PC-3 (cell line): ENCODE results near the gene KCNQ1.

Experiments
- EZH2 ChIP-seq: fragments of 300-600 bp; sonication (generic); IDR thresholded peaks from one replicate; pipeline ENCODE4 v1.6.1; 2017; ENCODE audit warnings: antibody characterized with exemption, mild to moderate bottlenecking, low read length; ENCODE audit not compliant: unreplicated experiment
- EZH2phosphoT487 ChIP-seq: fragments of 300-600 bp; sonication (generic); IDR thresholded peaks from 2 replicates; pipeline ENCODE4 v1.6.1; 2018; ENCODE audit warnings: mild to moderate bottlenecking, antibody characterized with exemption, low read length, borderline replicate concordance
- TF ChIP-seq, protein P1 (sequence below): fragments of 300-600 bp; sonication (generic); conservative IDR thresholded peaks from 2 replicates; pipeline ENCODE4 v1.5.1; 2017; ENCODE audit warnings: antibody characterized with exemption, low read depth, mild to moderate bottlenecking, low read length

GRCh38 chr11:2814751-2815150, 369.9 kb downstream of the KCNQ1 start:
- TF ChIP-seq, protein P1, sequence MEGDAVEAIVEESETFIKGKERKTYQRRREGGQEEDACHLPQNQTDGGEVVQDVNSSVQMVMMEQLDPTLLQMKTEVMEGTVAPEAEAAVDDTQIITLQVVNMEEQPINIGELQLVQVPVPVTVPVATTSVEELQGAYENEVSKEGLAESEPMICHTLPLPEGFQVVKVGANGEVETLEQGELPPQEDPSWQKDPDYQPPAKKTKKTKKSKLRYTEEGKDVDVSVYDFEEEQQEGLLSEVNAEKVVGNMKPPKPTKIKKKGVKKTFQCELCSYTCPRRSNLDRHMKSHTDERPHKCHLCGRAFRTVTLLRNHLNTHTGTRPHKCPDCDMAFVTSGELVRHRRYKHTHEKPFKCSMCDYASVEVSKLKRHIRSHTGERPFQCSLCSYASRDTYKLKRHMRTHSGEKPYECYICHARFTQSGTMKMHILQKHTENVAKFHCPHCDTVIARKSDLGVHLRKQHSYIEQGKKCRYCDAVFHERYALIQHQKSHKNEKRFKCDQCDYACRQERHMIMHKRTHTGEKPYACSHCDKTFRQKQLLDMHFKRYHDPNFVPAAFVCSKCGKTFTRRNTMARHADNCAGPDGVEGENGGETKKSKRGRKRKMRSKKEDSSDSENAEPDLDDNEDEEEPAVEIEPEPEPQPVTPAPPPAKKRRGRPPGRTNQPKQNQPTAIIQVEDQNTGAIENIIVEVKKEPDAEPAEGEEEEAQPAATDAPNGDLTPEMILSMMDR = no peak
- TF ChIP-seq EZH2 = no peak
- TF ChIP-seq EZH2phosphoT487 = no peak
